HepG2 (cell line): ENCODE measurements around the gene TMEM31. TPM values are rescaled to one million over a fixed set of nuclear protein-coding genes. Genes with fewer than 3 reads are reported as not detected.

Experiments used
- BHLHE40 ChIP-seq: IDR thresholded peaks from 2 replicates; pipeline ENCODE4 v1.6.1; 2011; ENCODE audit warnings: low read length, improper control_type of control experiment
- CHD4 ChIP-seq: fragments of 200-600 bp; sonication (generic); IDR thresholded peaks from 2 replicates; pipeline ENCODE4 v1.7.0; 2017; ENCODE audit warnings: mild to moderate bottlenecking, low read length, borderline replicate concordance
- DNMT1 ChIP-seq: sonication (generic); formaldehyde crosslinking; IDR thresholded peaks from 2 replicates; pipeline ENCODE4 v1.5.1; 2020; ENCODE audit warnings: mild to moderate bottlenecking, missing genetic modification reagents
- GPN1 ChIP-seq: sonication (generic); formaldehyde crosslinking; IDR thresholded peaks from 2 replicates; pipeline ENCODE4 v1.5.1; 2020; ENCODE audit warnings: missing genetic modification reagents, borderline replicate concordance
- MAZ ChIP-seq, 2 experiments: sonication (generic) in 1 of 2; formaldehyde crosslinking in 1 of 2; IDR thresholded peaks; 2 replicates each; pipeline versions ENCODE4 v1.5.0 to v1.6.1; 2012 to 2020; ENCODE audit warnings: low read depth in 2 of 2, mild to moderate bottlenecking in 2 of 2, borderline replicate concordance in 1 of 2, improper control_type of control experiment in 1 of 2, low read length in 1 of 2, missing genetic modification reagents in 1 of 2, moderate library complexity in 1 of 2
- MXI1 ChIP-seq: IDR thresholded peaks from 3 replicates; pipeline ENCODE4 v1.6.1; 2012; ENCODE audit warnings: low read depth, low read length, inconsistent platforms, borderline replicate concordance
- RAD51 ChIP-seq: fragments of 450-650 bp; IDR thresholded peaks from 2 replicates; pipeline ENCODE4 v1.6.1; 2016; ENCODE audit warnings: borderline replicate concordance
- SAP130 ChIP-seq: IDR thresholded peaks from 2 replicates; pipeline ENCODE4 v1.6.1; 2016; ENCODE audit warnings: low read depth
- SIN3B ChIP-seq: fragments of 150-350 bp; IDR thresholded peaks from 2 replicates; pipeline ENCODE4 v1.6.1; 2014; ENCODE audit warnings: low read length
- SIX4 ChIP-seq: sonication (generic); formaldehyde crosslinking; IDR thresholded peaks from 2 replicates; pipeline ENCODE4 v1.4.0; 2020; ENCODE audit warnings: missing genetic modification reagents
- SP1 ChIP-seq, 2 experiments: fragments of 450-650 bp in 1 of 2; sonication (generic) in 1 of 2; formaldehyde crosslinking in 1 of 2; IDR thresholded peaks; 2 replicates each; pipeline versions ENCODE4 v1.4.0 to v1.6.1; 2016 to 2020; ENCODE audit warnings: missing genetic modification reagents in 1 of 2
- STAG1 ChIP-seq: sonication (generic); formaldehyde crosslinking; IDR thresholded peaks from 2 replicates; pipeline ENCODE4 v1.4.0; 2020; ENCODE audit warnings: missing genetic modification reagents
- THAP11 ChIP-seq: IDR thresholded peaks from 2 replicates; pipeline ENCODE4 v1.6.1; 2016; ENCODE audit warnings: missing biosample characterization, missing genetic modification reagents
- ZNF121 ChIP-seq: sonication (generic); formaldehyde crosslinking; IDR thresholded peaks from 2 replicates; pipeline ENCODE4 v1.5.0; 2020; ENCODE audit warnings: mild to moderate bottlenecking, missing genetic modification reagents
- ZNF350 ChIP-seq: sonication (generic); formaldehyde crosslinking; IDR thresholded peaks from 2 replicates; pipeline ENCODE4 v1.4.0; 2020; ENCODE audit warnings: mild to moderate bottlenecking, low read depth, missing genetic modification reagents, borderline replicate concordance
- ZNF546 ChIP-seq: sonication (generic); formaldehyde crosslinking; conservative IDR thresholded peaks from 2 replicates; pipeline ENCODE4 v1.8.1; 2023; ENCODE audit warnings: mild to moderate bottlenecking, missing genetic modification reagents
- ZNF749 ChIP-seq: sonication (generic); formaldehyde crosslinking; IDR thresholded peaks from 2 replicates; pipeline ENCODE4 v1.8.0; 2022; ENCODE audit warnings: mild to moderate bottlenecking, missing genetic modification reagents, moderate library complexity, borderline replicate concordance
- ZSCAN30 ChIP-seq: sonication (generic); formaldehyde crosslinking; IDR thresholded peaks from 2 replicates; pipeline ENCODE4 v1.5.0; 2020; ENCODE audit warnings: mild to moderate bottlenecking, missing genetic modification reagents
- polyA plus RNA-seq, 8 experiments: library from polyadenylated mRNA; depleted of rRNA in 3 of 8; stranded (reverse) in 7 of 8; unstranded in 1 of 8; fragments of >200 nt; fragmentation: Illumina TruSeq in 4 of 8; extraction: Trizol in 4 of 8; gene quantifications; 2 replicates each; pipeline versions ENCODE4 v1.2.1 to v1.2.3, GENCODE V29; 2011 to 2016; ENCODE audit warnings: low read depth in 4 of 8, missing spikeins in 1 of 8, mixed read lengths in 1 of 8; ENCODE audit not compliant: insufficient read depth in 1 of 8
- total RNA-seq, 5 experiments: library from RNA; depleted of rRNA; stranded (reverse); fragments of >200 nt; fragmentation: Illumina TruSeq; extraction: Trizol; gene quantifications; 2 replicates each; pipeline ENCODE4 v1.2.3, GENCODE V29; 2016; ENCODE audit warnings: low read depth in 1 of 5
- TF ChIP-seq, protein P1 (sequence below): sonication (generic); formaldehyde crosslinking; IDR thresholded peaks from 2 replicates; pipeline ENCODE4 v1.5.0; 2020; ENCODE audit warnings: mild to moderate bottlenecking, missing genetic modification reagents
- TF ChIP-seq, protein P2 (sequence below): IDR thresholded peaks from 2 replicates; pipeline ENCODE4 v1.6.1; 2016; ENCODE audit warnings: mild to moderate bottlenecking
- TF ChIP-seq, protein P3 (sequence below): sonication (generic); formaldehyde crosslinking; IDR thresholded peaks from 2 replicates; pipeline ENCODE4 v1.8.1; 2023; ENCODE audit warnings: mild to moderate bottlenecking, missing genetic modification reagents, borderline replicate concordance
- TF ChIP-seq, protein P4 (sequence below): sonication (generic); formaldehyde crosslinking; IDR thresholded peaks from 2 replicates; pipeline ENCODE4 v1.9.0; 2021; ENCODE audit warnings: missing genetic modification reagents, mild to moderate bottlenecking, borderline replicate concordance
- TF ChIP-seq, protein P5 (sequence below): sonication (generic); formaldehyde crosslinking; IDR thresholded peaks from 2 replicates; pipeline ENCODE4 v1.5.0; 2020; ENCODE audit warnings: mild to moderate bottlenecking, missing genetic modification reagents

TMEM31 gene
- total and polyA plus RNA-seq, 2 of the 13 experiments (the other 11 are each of a cell fraction or from before 2014, with no cell fraction given): 0.16 TPM; not detected in 1

DNA sequence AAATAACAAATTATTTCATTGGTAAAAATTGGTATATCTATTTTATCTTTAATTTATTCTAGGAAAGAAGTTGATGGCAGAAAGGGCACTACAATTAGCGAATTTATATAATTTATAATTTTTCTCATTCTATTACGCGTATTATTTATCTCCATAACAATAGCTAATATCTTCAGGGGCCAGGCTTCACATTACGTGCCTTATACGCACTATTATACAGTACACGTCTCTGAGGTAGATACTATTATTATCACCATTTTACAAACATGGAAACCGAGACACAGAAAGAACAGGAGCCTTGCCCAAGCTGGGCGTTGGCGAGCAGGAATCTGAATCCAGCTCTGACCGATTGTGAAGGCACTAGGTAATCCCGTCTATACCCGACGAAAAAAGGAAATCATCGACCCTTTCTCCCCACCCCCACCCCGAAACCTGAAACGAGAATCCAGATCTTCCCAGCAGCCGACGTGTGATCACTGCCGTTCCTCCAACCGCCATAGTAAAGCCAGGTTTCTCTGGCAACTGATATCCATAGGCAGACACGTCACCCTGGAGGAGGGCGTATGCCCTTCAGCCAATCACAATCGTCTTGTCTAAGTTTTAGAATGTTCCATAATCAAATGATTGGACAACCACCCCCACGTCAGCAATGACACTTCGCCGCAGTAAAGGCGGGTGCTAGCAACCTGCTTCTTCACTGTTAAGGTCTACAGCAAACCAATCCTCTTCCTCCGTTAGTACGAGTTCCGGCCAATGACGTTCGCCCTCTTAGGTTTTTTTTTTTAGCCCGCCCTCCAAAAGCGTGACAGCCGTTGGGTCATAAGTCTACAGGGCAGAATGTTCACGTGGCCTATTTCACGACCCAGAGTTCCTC is 24.3 kb upstream of the TMEM31 start, which contains the start of gene MORF4L2 (continued):
- no peak for TF ChIP-seq ZNF546 (CRISPR knock-in tag)
- no peak for TF ChIP-seq STAG1 (CRISPR knock-in tag)
- TF ChIP-seq, protein P1, sequence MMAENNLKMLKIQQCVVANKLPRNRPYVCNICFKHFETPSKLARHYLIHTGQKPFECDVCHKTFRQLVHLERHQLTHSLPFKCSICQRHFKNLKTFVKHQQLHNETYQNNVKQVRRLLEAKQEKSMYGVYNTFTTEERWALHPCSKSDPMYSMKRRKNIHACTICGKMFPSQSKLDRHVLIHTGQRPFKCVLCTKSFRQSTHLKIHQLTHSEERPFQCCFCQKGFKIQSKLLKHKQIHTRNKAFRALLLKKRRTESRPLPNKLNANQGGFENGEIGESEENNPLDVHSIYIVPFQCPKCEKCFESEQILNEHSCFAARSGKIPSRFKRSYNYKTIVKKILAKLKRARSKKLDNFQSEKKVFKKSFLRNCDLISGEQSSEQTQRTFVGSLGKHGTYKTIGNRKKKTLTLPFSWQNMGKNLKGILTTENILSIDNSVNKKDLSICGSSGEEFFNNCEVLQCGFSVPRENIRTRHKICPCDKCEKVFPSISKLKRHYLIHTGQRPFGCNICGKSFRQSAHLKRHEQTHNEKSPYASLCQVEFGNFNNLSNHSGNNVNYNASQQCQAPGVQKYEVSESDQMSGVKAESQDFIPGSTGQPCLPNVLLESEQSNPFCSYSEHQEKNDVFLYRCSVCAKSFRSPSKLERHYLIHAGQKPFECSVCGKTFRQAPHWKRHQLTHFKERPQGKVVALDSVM (CRISPR knock-in tag): no peak
- TF ChIP-seq SAP130 (CRISPR knock-in tag): peak; percentile 47; the same call in 1 of the 2 replicates
- no peak for TF ChIP-seq CHD4
- TF ChIP-seq, protein P2, sequence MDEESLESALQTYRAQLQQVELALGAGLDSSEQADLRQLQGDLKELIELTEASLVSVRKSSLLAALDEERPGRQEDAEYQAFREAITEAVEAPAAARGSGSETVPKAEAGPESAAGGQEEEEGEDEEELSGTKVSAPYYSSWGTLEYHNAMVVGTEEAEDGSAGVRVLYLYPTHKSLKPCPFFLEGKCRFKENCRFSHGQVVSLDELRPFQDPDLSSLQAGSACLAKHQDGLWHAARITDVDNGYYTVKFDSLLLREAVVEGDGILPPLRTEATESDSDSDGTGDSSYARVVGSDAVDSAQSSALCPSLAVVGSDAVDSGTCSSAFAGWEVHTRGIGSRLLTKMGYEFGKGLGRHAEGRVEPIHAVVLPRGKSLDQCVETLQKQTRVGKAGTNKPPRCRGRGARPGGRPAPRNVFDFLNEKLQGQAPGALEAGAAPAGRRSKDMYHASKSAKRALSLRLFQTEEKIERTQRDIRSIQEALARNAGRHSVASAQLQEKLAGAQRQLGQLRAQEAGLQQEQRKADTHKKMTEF (CRISPR knock-in tag): no peak
- no peak for TF ChIP-seq MAZ (IDR thresholded peaks at IDR 0.05; ENCODE audit: borderline replicate concordance, low read depth, low read length)
- no peak for TF ChIP-seq MAZ (CRISPR knock-in tag; IDR thresholded peaks at IDR 0.05; ENCODE audit: low read depth)
- 0 out of 2 replicates have a peak, but pooled peaks have one; percentile 15 for TF ChIP-seq THAP11 (CRISPR knock-in tag)
- peak; percentile 31; the same call in 1 of the 2 replicates for TF ChIP-seq BHLHE40
- no peak for TF ChIP-seq ZNF749 (CRISPR knock-in tag)
- TF ChIP-seq, protein P3, sequence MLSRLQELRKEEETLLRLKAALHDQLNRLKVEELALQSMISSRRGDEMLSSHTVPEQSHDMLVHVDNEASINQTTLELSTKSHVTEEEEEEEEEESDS: no peak
- peak; percentile 31; the same call in 1 of the 3 replicates for TF ChIP-seq MXI1
- TF ChIP-seq ZNF121 (CRISPR knock-in tag): no peak
- TF ChIP-seq SIX4 (CRISPR knock-in tag): no peak
- TF ChIP-seq, protein P4, sequence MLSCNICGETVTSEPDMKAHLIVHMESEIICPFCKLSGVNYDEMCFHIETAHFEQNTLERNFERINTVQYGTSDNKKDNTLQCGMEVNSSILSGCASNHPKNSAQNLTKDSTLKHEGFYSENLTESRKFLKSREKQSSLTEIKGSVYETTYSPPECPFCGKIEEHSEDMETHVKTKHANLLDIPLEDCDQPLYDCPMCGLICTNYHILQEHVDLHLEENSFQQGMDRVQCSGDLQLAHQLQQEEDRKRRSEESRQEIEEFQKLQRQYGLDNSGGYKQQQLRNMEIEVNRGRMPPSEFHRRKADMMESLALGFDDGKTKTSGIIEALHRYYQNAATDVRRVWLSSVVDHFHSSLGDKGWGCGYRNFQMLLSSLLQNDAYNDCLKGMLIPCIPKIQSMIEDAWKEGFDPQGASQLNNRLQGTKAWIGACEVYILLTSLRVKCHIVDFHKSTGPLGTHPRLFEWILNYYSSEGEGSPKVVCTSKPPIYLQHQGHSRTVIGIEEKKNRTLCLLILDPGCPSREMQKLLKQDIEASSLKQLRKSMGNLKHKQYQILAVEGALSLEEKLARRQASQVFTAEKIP (CRISPR knock-in tag): no peak
- TF ChIP-seq, protein P5, sequence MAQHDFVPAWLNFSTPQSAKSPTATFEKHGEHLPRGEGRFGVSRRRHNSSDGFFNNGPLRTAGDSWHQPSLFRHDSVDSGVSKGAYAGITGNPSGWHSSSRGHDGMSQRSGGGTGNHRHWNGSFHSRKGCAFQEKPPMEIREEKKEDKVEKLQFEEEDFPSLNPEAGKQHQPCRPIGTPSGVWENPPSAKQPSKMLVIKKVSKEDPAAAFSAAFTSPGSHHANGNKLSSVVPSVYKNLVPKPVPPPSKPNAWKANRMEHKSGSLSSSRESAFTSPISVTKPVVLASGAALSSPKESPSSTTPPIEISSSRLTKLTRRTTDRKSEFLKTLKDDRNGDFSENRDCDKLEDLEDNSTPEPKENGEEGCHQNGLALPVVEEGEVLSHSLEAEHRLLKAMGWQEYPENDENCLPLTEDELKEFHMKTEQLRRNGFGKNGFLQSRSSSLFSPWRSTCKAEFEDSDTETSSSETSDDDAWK (CRISPR knock-in tag): no peak
- no peak for TF ChIP-seq SP1 (IDR thresholded peaks at IDR 0.05)
- 0 out of 2 replicates have a peak, but pooled peaks have one; percentile 16 for TF ChIP-seq SP1 (CRISPR knock-in tag; IDR thresholded peaks at IDR 0.05)
- no peak for TF ChIP-seq SIN3B
- no peak for TF ChIP-seq DNMT1 (CRISPR knock-in tag)
- TF ChIP-seq ZNF350 (CRISPR knock-in tag): no peak; the same call in 1 of the 2 replicates
- no peak for TF ChIP-seq RAD51
- no peak for TF ChIP-seq GPN1 (CRISPR knock-in tag)
- no peak for TF ChIP-seq ZSCAN30
